ENCODE measurements around the gene TNFRSF4. TPM values are rescaled to one million over a fixed set of nuclear protein-coding genes. Genes with fewer than 3 reads are reported as not detected.

Gene TNFRSF4
- total RNA-seq, 1 donor from 2014 or later = 0.19 TPM

DNA sequence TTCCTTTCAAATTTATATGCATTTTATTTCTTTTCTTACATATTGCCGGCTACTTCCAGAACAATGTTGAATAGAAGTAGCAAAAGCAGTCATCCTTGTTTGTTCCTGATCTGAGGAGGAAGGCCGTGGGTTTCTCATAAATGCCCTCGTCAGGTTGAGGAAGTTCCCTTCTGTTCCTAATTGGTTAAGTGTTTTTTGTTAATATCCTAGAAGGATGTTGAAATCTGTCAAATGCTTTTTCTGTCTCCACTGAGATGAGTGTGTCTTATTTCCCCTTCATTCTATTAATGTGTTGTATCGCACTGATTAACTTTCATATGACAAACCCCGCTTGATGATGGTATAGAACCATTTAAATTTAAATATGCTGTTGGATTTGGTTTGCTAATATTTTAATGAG, 24.8 kb downstream of the TNFRSF4 start:
- no peak overlapping the region for H3K4me3 Mint-ChIP-seq (ENCODE audit: unreplicated experiment)
- no peak for DNase-seq (ENCODE audit: extremely low spot score, unreplicated experiment)
- H3K9me3 Mint-ChIP-seq (ENCODE audit: unreplicated experiment) = peaks cover 11% of the 10 kb centered on the region
- H3K27ac Mint-ChIP-seq (ENCODE audit: unreplicated experiment) = no peak overlapping the region
- TF ChIP-seq CTCF (IDR thresholded peaks at IDR 0.05) = no peak
- peaks cover 20% of the 10 kb centered on the region for H3K27me3 Mint-ChIP-seq (ENCODE audit: unreplicated experiment)
- H3K4me1 Mint-ChIP-seq (ENCODE audit: unreplicated experiment) = no peaks in the 10 kb centered on the region
- no peaks in the 10 kb centered on the region for H3K36me3 Mint-ChIP-seq (ENCODE audit: unreplicated experiment)

- Mint-ChIP-seq H3K27ac (ENCODE audit: unreplicated experiment) (no peak overlapping the region), H3K4me1 (ENCODE audit: unreplicated experiment) (no peaks in the 10 kb centered on the region), H3K9me3 (ENCODE audit: unreplicated experiment) (peaks cover 11% of the 10 kb centered on the region), H3K27me3 (ENCODE audit: unreplicated experiment) (peaks cover 20% of the 10 kb centered on the region), H3K36me3 (ENCODE audit: unreplicated experiment) (no peaks in the 10 kb centered on the region), H3K4me3 (ENCODE audit: unreplicated experiment) (no peak overlapping the region)
- DNase-seq (ENCODE audit: extremely low spot score, unreplicated experiment) = no peak
- no peak for TF ChIP-seq CTCF (IDR thresholded peaks at IDR 0.05)
Measured at GRCh38 chr1:1187938-1188337, 26.0 kb downstream of the TNFRSF4 start.

GRCh38 chr1:1185101-1185765, 28.7 kb downstream of the TNFRSF4 start:
- Mint-ChIP-seq H3K9me3 (ENCODE audit: unreplicated experiment) (no peaks in the 10 kb centered on the region), H3K4me3 (ENCODE audit: unreplicated experiment) (no peak overlapping the region), H3K27me3 (ENCODE audit: unreplicated experiment) (peaks cover 15% of the 10 kb centered on the region), H3K36me3 (ENCODE audit: unreplicated experiment) (no peaks in the 10 kb centered on the region), H3K27ac (ENCODE audit: unreplicated experiment) (no peak overlapping the region), H3K4me1 (ENCODE audit: unreplicated experiment) (no peaks in the 10 kb centered on the region)
- no peak for DNase-seq (ENCODE audit: extremely low spot score, unreplicated experiment)
- TF ChIP-seq CTCF (IDR thresholded peaks at IDR 0.05) = no peak

- H3K27me3 Mint-ChIP-seq (ENCODE audit: unreplicated experiment) = peaks cover 7% of the 10 kb centered on the region
- H3K36me3 Mint-ChIP-seq (ENCODE audit: unreplicated experiment) = no peaks in the 10 kb centered on the region
- DNase-seq (ENCODE audit: extremely low spot score, unreplicated experiment) = no peak
- no peak overlapping the region for H3K4me3 Mint-ChIP-seq (ENCODE audit: unreplicated experiment)
- H3K27ac Mint-ChIP-seq (ENCODE audit: unreplicated experiment) = no peak overlapping the region
- no peaks in the 10 kb centered on the region for H3K4me1 Mint-ChIP-seq (ENCODE audit: unreplicated experiment)
- H3K9me3 Mint-ChIP-seq (ENCODE audit: unreplicated experiment) = no peaks in the 10 kb centered on the region
- no peak for TF ChIP-seq CTCF (IDR thresholded peaks at IDR 0.05)
Measured at GRCh38 chr1:1183833-1184775, 29.8 kb downstream of the TNFRSF4 start.

- no peak for TF ChIP-seq CTCF (IDR thresholded peaks at IDR 0.05)
- DNase-seq (ENCODE audit: extremely low spot score, unreplicated experiment) = no peak
- no peak overlapping the region for H3K4me3 Mint-ChIP-seq (ENCODE audit: unreplicated experiment)
- no peaks in the 10 kb centered on the region for H3K36me3 Mint-ChIP-seq (ENCODE audit: unreplicated experiment)
- peaks cover 2% of the 10 kb centered on the region for H3K27me3 Mint-ChIP-seq (ENCODE audit: unreplicated experiment)
- H3K27ac Mint-ChIP-seq (ENCODE audit: unreplicated experiment) = no peak overlapping the region
- H3K9me3 Mint-ChIP-seq (ENCODE audit: unreplicated experiment) = no peaks in the 10 kb centered on the region
- no peaks in the 10 kb centered on the region for H3K4me1 Mint-ChIP-seq (ENCODE audit: unreplicated experiment)
Measured at GRCh38 chr1:1183221-1183747, 30.7 kb downstream of the TNFRSF4 start.

Data from osteocyte (in vitro differentiated cells).